ENCODE measurements around the gene ANKLE2. TPM values are rescaled to one million over a fixed set of nuclear protein-coding genes. Genes with fewer than 3 reads are reported as not detected.

The ANKLE2 gene
- total RNA-seq, 2 donors from 2014 or later, result 31.1 to 82.4 TPM

DNA sequence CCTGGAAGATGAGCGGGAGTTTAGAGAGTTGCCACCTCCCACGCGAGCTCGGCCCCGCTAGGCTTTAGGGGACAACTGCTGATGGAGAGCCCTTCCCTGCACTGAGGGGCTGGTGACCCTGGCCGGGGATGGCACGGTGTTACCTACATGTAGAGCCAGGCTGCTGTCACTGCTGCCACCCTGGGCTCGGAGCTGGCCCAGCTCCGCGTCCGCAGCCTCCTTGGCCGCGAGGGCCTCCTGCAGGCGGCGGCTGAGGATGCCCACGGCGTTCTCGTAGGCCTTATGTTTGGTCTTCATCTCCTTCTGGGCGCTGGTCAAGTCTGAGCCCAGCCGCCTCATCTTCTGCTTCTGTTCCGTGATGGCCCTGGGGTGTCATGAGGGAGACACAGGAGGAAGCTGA lies 24.6 kb upstream of the ANKLE2 start:
- no peak overlapping the region for H3K27ac ChIP-seq
- no peaks in the 10 kb centered on the region for H3K27me3 ChIP-seq (replicated peaks; ENCODE audit: insufficient read depth)
- no peaks in the 10 kb centered on the region for H3K9me3 ChIP-seq
- no peak for DNase-seq (ENCODE audit: low spot score)
- WGBS, result 90% methylated on average over 21 of the region's 21 CpGs
- no peaks in the 10 kb centered on the region for H3K4me1 ChIP-seq (replicated peaks)
- TF ChIP-seq POLR2AphosphoS5 (IDR thresholded peaks at IDR 0.05) (no peak), POLR2A (IDR thresholded peaks at IDR 0.05) (no peak)
- TF ChIP-seq, protein P1, sequence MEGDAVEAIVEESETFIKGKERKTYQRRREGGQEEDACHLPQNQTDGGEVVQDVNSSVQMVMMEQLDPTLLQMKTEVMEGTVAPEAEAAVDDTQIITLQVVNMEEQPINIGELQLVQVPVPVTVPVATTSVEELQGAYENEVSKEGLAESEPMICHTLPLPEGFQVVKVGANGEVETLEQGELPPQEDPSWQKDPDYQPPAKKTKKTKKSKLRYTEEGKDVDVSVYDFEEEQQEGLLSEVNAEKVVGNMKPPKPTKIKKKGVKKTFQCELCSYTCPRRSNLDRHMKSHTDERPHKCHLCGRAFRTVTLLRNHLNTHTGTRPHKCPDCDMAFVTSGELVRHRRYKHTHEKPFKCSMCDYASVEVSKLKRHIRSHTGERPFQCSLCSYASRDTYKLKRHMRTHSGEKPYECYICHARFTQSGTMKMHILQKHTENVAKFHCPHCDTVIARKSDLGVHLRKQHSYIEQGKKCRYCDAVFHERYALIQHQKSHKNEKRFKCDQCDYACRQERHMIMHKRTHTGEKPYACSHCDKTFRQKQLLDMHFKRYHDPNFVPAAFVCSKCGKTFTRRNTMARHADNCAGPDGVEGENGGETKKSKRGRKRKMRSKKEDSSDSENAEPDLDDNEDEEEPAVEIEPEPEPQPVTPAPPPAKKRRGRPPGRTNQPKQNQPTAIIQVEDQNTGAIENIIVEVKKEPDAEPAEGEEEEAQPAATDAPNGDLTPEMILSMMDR (IDR thresholded peaks at IDR 0.05), result no peak
- peaks cover 4 to 9% of the 10 kb centered on the region in 2 donors for H3K36me3 ChIP-seq
- no peak overlapping the region for H3K4me3 ChIP-seq
- intact Hi-C loops (cut with DNase I), result no loop called here

DNA sequence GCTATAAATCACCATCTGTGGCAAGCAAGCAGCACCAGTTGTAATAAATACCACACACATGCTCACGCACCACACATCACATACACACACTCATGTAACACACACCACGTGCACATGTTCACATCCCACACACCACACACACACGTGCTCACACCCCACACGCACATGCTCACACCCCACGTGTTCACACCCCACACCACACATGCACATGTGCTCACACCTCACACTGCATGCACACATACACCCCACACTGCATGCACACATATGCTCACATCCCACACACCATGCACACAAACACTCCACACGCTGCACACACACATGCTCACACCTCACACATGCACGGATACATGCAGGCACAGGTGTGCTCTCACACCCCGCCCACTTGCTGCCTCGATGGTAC lies 22.9 kb upstream of the ANKLE2 start:
- Histone ChIP-seq H3K4me1 (replicated peaks) (no peaks in the 10 kb centered on the region), H3K36me3 (peaks cover 9 to 13% of the 10 kb centered on the region in 2 donors)
- intact Hi-C loops (cut with DNase I), result no loop called here

DNA sequence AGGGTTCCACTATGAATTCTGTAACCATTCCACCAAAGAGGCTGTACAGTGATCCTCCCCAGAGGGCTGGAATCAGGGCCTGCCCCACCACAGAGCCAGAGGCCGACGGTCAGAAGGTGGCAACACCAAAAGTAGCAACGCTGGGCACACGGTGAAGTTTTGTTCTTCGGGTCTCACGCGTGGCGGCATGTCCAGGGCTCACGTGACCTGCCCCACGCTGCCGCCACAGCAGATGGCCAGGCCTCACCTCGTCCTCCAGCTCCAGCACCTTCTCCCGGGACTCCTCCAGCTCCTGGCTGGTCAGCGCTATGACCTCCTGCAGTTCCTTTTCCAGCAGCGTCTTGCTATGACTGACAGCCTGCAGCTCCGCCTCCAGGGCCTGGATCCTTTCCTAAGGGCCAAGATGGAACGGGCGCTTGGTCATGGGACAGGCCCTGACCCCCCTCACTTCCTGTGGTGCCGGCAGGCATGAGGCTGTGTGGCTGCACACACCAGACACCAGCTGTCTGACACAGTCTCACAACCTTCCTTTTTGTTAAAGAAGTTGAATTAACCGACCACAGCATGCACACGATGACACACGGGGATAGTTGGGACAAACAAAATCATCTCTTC lies 22.4 kb upstream of the ANKLE2 start:
- DNase-seq (ENCODE audit: low spot score), result no peak
- intact Hi-C loops (cut with DNase I), result no loop called here
- Histone ChIP-seq H3K9me3 (no peaks in the 10 kb centered on the region), H3K4me3 (no peak overlapping the region), H3K36me3 (peaks cover 9 to 11% of the 10 kb centered on the region in 2 donors), H3K4me1 (replicated peaks) (no peaks in the 10 kb centered on the region), H3K27me3 (replicated peaks; ENCODE audit: insufficient read depth) (no peaks in the 10 kb centered on the region), H3K27ac (no peak overlapping the region)
- TF ChIP-seq, protein P1 (IDR thresholded peaks at IDR 0.05), result no peak
- TF ChIP-seq POLR2A (IDR thresholded peaks at IDR 0.05), result no peak
- no peak for TF ChIP-seq POLR2AphosphoS5 (IDR thresholded peaks at IDR 0.05)
- 83% methylated on average over 22 of the region's 22 CpGs for WGBS

More for the DNA sequence above, 22.9 kb upstream of the ANKLE2 start:
- Histone ChIP-seq H3K9me3 (no peaks in the 10 kb centered on the region), H3K4me3 (no peak overlapping the region), H3K27me3 (replicated peaks; ENCODE audit: insufficient read depth) (no peaks in the 10 kb centered on the region), H3K27ac (no peak overlapping the region)
- DNase-seq (ENCODE audit: low spot score), result no peak
- WGBS, result 89% methylated on average over 9 of the region's 9 CpGs
- TF ChIP-seq, protein P1 (IDR thresholded peaks at IDR 0.05), result no peak
- no peak for TF ChIP-seq POLR2A (IDR thresholded peaks at IDR 0.05)

DNA sequence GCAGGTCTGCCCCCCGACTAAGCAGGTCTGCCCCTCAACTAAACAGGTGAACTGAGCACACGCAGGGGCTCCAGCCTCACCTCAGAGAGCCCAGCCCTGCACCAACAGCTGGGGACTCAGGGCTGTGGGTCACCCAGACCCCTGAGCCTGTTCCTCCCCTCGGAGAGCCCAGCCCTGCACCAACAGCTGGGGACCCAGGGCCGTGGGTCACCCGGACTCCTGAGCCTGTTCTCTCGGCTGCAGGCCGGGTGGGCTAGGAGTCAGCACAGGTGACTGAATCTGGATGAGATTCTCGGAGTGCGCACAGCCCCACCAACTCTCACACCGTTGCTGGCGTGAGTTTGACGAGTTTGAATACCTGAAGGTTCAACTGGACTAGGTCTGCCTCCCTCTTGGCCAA lies 20.3 kb upstream of the ANKLE2 start:
- TF ChIP-seq POLR2AphosphoS5 (IDR thresholded peaks at IDR 0.05) (no peak), POLR2A (IDR thresholded peaks at IDR 0.05) (no peak)
- TF ChIP-seq, protein P1 (IDR thresholded peaks at IDR 0.05), result no peak
- no peak overlapping the region for H3K4me3 ChIP-seq
- 94% methylated on average over 12 of the region's 12 CpGs for WGBS
- H3K36me3 ChIP-seq, result peaks cover 17 to 18% of the 10 kb centered on the region in 2 donors
- H3K27ac ChIP-seq, result no peak overlapping the region
- H3K27me3 ChIP-seq (replicated peaks; ENCODE audit: insufficient read depth), result no peaks in the 10 kb centered on the region
- no peak for DNase-seq (ENCODE audit: low spot score)
- H3K4me1 ChIP-seq (replicated peaks), result no peaks in the 10 kb centered on the region
- intact Hi-C loops (cut with DNase I), result no loop called here
- H3K9me3 ChIP-seq, result no peaks in the 10 kb centered on the region

DNA sequence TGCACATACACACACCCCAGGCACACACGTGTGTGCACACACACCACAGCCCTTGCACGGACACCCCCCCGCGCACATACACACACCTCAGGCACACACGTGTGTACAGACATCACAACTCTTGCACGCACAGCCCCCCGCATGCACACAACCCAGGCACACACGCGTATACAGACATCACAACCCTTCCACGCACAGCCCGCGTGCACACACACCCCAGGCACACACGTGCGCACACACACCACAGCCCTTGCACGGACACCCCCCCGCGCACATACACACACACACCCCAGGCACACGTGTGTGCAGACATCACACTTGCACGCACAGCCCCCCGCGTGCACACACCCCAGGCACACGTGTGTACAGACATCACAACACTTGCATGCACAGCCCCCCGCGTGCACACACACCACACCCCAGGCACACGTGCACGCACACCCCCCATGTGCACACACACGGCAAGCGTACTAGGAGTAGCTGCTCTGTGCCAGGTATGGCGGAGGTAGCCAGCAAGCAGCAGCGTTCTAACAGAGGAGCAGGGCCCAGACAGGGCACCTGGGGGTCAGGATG lies 18.2 kb upstream of the ANKLE2 start:
- Histone ChIP-seq H3K4me3 (no peak overlapping the region), H3K36me3 (peaks cover 12 to 18% of the 10 kb centered on the region in 2 donors), H3K4me1 (replicated peaks) (no peaks in the 10 kb centered on the region), H3K9me3 (no peaks in the 10 kb centered on the region), H3K27me3 (replicated peaks; ENCODE audit: insufficient read depth) (no peaks in the 10 kb centered on the region), H3K27ac (no peak overlapping the region)
- DNase-seq (ENCODE audit: low spot score), result no peak
- WGBS, result 98% methylated on average over 28 of the region's 30 CpGs
- TF ChIP-seq POLR2A (IDR thresholded peaks at IDR 0.05) (no peak), POLR2AphosphoS5 (IDR thresholded peaks at IDR 0.05) (no peak)
- TF ChIP-seq, protein P1 (IDR thresholded peaks at IDR 0.05), result no peak
- intact Hi-C loops (cut with DNase I), result no loop called here
